ENCODE data around the gene MRPL2. TPM values are rescaled to one million over a fixed set of nuclear protein-coding genes. Genes with fewer than 3 reads are reported as not detected.

The MRPL2 gene
- total RNA-seq, 3 donors from 2014 or later, result 17.9 to 32.1 (median 29.1) TPM

DNA sequence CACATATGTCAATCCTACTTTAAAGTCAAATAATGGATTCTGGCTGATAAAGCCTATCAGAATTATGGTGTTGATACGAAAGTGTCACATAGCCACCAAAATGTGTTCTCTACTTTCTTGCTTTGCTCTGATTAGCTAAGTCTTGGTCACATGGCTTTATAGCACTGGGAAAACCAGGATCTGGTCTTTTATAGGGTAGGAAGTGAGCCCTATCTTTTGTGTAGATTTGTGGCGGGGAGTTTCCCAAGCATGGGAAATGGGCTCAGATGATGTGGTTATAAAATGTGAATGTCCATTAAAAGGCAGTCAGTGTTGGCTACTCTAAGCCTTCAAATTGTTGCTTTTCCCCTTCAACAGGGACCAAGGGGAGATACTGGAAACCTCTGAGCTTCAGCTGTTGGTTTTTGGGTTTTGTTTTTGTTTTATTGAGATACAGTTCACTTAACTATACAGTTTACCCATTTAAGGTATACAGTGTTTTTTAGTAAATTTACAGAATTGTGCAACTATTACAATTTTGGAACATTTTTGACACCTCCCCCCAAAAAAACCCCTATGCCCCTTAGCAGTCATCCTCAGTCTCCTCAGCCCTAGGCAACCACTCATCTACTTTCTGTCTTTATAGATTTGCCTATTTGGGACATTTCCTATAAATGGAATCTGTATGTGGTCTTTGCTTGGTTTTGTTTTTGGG is 25.6 kb downstream of the MRPL2 start:
- intact Hi-C loops (cut with DNase I; ENCODE audit: low total_unique reads), result no loop called here
- no peaks in the 10 kb centered on the region for H3K9me3 ChIP-seq
- H3K4me1 ChIP-seq, result no peaks in the 10 kb centered on the region
- no peak for DNase-seq (ENCODE audit: low spot score in 2 of 2)
- H3K27ac ChIP-seq, result no peak overlapping the region
- no peak for TF ChIP-seq POLR2AphosphoS5 (IDR thresholded peaks at IDR 0.05)
- TF ChIP-seq, protein P1, sequence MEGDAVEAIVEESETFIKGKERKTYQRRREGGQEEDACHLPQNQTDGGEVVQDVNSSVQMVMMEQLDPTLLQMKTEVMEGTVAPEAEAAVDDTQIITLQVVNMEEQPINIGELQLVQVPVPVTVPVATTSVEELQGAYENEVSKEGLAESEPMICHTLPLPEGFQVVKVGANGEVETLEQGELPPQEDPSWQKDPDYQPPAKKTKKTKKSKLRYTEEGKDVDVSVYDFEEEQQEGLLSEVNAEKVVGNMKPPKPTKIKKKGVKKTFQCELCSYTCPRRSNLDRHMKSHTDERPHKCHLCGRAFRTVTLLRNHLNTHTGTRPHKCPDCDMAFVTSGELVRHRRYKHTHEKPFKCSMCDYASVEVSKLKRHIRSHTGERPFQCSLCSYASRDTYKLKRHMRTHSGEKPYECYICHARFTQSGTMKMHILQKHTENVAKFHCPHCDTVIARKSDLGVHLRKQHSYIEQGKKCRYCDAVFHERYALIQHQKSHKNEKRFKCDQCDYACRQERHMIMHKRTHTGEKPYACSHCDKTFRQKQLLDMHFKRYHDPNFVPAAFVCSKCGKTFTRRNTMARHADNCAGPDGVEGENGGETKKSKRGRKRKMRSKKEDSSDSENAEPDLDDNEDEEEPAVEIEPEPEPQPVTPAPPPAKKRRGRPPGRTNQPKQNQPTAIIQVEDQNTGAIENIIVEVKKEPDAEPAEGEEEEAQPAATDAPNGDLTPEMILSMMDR (IDR thresholded peaks at IDR 0.05), result no peak
- no peak for TF ChIP-seq POLR2A (IDR thresholded peaks at IDR 0.05)
- no peaks in the 10 kb centered on the region for H3K27me3 ChIP-seq
- H3K4me3 ChIP-seq, result no peak overlapping the region
- peaks cover 11% of the 10 kb centered on the region for H3K36me3 ChIP-seq

DNA sequence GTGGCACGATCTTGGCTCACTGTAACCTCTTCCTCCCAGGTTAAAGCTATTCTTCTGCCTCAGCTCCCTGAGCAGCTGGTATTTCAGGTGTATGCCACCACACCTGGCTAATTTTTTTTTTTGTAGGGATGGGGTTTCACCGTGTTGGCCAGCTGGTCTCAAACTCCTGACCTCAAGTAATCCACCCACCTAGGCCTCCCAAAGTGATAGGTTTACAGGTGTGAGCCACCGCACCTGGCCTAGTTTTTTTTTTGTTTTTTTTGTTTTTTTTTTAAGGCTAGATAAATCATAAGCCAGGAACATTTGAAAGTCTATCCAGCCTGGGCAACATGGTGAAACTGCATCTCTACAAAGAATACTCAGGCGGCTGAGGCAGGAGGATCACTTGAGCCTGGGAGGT is 26.9 kb downstream of the MRPL2 start:
- TF ChIP-seq POLR2AphosphoS5 (IDR thresholded peaks at IDR 0.05) (no peak), POLR2A (IDR thresholded peaks at IDR 0.05) (no peak)
- TF ChIP-seq, protein P1 (IDR thresholded peaks at IDR 0.05), result no peak
- Histone ChIP-seq H3K27me3 (no peaks in the 10 kb centered on the region), H3K9me3 (no peaks in the 10 kb centered on the region), H3K4me3 (no peak overlapping the region), H3K4me1 (no peaks in the 10 kb centered on the region), H3K36me3 (peaks cover 9% of the 10 kb centered on the region), H3K27ac (no peak overlapping the region)
- intact Hi-C loops (cut with DNase I; ENCODE audit: low total_unique reads), result no loop called here
- DNase-seq (ENCODE audit: low spot score in 2 of 2), result no peak

- no peaks in the 10 kb centered on the region for H3K9me3 ChIP-seq
- DNase-seq (ENCODE audit: low spot score in 2 of 2), result no peak
- intact Hi-C loops (cut with DNase I; ENCODE audit: low total_unique reads), result no loop called here
- H3K4me3 ChIP-seq, result no peak overlapping the region
- no peaks in the 10 kb centered on the region for H3K27me3 ChIP-seq
- no peak for TF ChIP-seq POLR2A (IDR thresholded peaks at IDR 0.05)
- no peak for TF ChIP-seq POLR2AphosphoS5 (IDR thresholded peaks at IDR 0.05)
- peaks cover 6% of the 10 kb centered on the region for H3K36me3 ChIP-seq
- H3K27ac ChIP-seq, result no peak overlapping the region
- no peaks in the 10 kb centered on the region for H3K4me1 ChIP-seq
Measured at GRCh38 chr6:43029120-43029519, 30.1 kb downstream of the MRPL2 start.

GRCh38 chr6:43026365-43026764 is 32.9 kb downstream of the MRPL2 start:
- Histone ChIP-seq H3K27me3 (no peaks in the 10 kb centered on the region), H3K4me3 (no peak overlapping the region), H3K36me3 (peaks cover 6% of the 10 kb centered on the region), H3K9me3 (no peaks in the 10 kb centered on the region), H3K4me1 (no peaks in the 10 kb centered on the region), H3K27ac (no peak overlapping the region)
- TF ChIP-seq POLR2AphosphoS5 (IDR thresholded peaks at IDR 0.05) (no peak), POLR2A (IDR thresholded peaks at IDR 0.05) (no peak)
- TF ChIP-seq, protein P1 (IDR thresholded peaks at IDR 0.05), result no peak
- DNase-seq (ENCODE audit: low spot score in 2 of 2), result no peak
- intact Hi-C loops (cut with DNase I; ENCODE audit: low total_unique reads), result no loop called here

DNA sequence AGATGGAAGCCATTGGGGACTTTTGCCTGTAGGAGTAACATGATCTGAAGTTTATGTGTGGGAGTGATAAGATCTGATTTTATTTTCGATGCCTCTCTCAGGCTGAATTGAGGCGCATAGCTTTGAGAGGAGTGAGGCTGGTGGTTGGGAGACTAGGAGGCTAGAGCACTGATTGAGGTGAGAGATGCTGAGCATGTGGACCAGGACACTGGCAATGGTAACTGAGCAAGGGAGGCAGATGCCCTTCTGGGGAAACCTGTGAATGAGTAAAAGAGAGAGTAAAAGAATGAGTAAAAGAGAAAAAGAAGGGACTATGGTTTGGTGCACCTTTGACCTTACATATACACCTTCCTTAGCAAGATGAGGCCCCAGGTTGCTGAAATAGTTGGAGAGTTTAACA is 34.8 kb downstream of the MRPL2 start:
- TF ChIP-seq, protein P1 (IDR thresholded peaks at IDR 0.05), result no peak
- TF ChIP-seq POLR2AphosphoS5 (IDR thresholded peaks at IDR 0.05), result no peak
- TF ChIP-seq POLR2A (IDR thresholded peaks at IDR 0.05), result no peak
- peaks cover 6% of the 10 kb centered on the region for H3K36me3 ChIP-seq
- H3K4me1 ChIP-seq, result no peaks in the 10 kb centered on the region
- no peaks in the 10 kb centered on the region for H3K27me3 ChIP-seq
- H3K27ac ChIP-seq, result no peak overlapping the region
- H3K4me3 ChIP-seq, result no peak overlapping the region
- no peaks in the 10 kb centered on the region for H3K9me3 ChIP-seq
- DNase-seq (ENCODE audit: low spot score in 2 of 2), result no peak
- intact Hi-C loops (cut with DNase I; ENCODE audit: low total_unique reads), result no loop called here

Measured in breast epithelium (tissue), 4 donors.